Testis (tissue), 3 donors: ENCODE measurements around the gene PPM1H. TPM values are rescaled to one million over a fixed set of nuclear protein-coding genes. Genes with fewer than 3 reads are reported as not detected.

ENCODE experiments used
- DNase-seq: peaks from one replicate; pipeline ENCODE4 v3.0.0-alpha.2; 2019
- H3K27ac ChIP-seq, 2 donors: fragments of 200-600 bp; sonication (generic); one replicate each; pipeline ENCODE4 v1.5.1; 2019
- H3K27me3 ChIP-seq: fragments of 200-600 bp; sonication (generic); one replicate; pipeline ENCODE4 v1.5.1; 2019
- H3K36me3 ChIP-seq: fragments of 200-600 bp; sonication (generic); one replicate; pipeline ENCODE4 v1.5.1; 2017; ENCODE audit warnings: low read depth; ENCODE audit errors: missing control alignments
- H3K4me1 ChIP-seq: fragments of 200-600 bp; sonication (generic); one replicate; pipeline ENCODE4 v1.5.1; 2019
- H3K4me3 ChIP-seq, 2 donors: fragments of 200-600 bp; sonication (generic); one replicate each; pipeline ENCODE4 v1.5.1; 2017 to 2019
- H3K9me3 ChIP-seq: fragments of 200-600 bp; sonication (generic); one replicate; pipeline ENCODE4 v1.5.1; 2017
- CTCF ChIP-seq, 3 experiments: fragments of 450-650 bp in 2 of 3; fragments of 200-600 bp in 1 of 3; sonication (generic) in 1 of 3; IDR thresholded peaks; one replicate each; pipeline ENCODE4 v1.5.1; 2016 to 2019; ENCODE audit warnings: antibody characterized with exemption in 3 of 3, mild to moderate bottlenecking in 2 of 3, moderate library complexity in 1 of 3
- POLR2A ChIP-seq: fragments of 450-650 bp; IDR thresholded peaks from one replicate; pipeline ENCODE4 v1.6.1; 2017; ENCODE audit warnings: antibody characterized with exemption, mild to moderate bottlenecking, moderate library complexity
- WGBS, 2 donors: methylation state at CpG; one replicate each; pipeline ENCODE4 v1.1.5; 2018; 5-methylcytosine and 5-hydroxymethylcytosine counted together
- intact Hi-C: fragments of 100-400 bp; cut with DNase I; formaldehyde crosslinking; loops from one replicate; pipeline ENCODE4 v1.15.1; 2023; ENCODE audit warnings: low total_unique reads
- polyA plus RNA-seq: library from polyadenylated mRNA; stranded (reverse); fragments of 350-450 nt; fragmentation: Illumina TruSeq; extraction: RNeasy Lipid Tissue Mini Kit (QIAGEN cat#74804); gene quantifications from one replicate; pipeline ENCODE4 v1.2.3, GENCODE V29; 2014; ENCODE audit warnings: low read depth, low replicate concordance; ENCODE audit not compliant: insufficient read depth
- total RNA-seq, 2 donors: library from RNA; depleted of rRNA; stranded (reverse); fragments of >200 nt; gene quantifications; one replicate each; pipeline ENCODE4 v1.2.3, GENCODE V29; 2016

Gene PPM1H
- total and polyA plus RNA-seq, 3 donors from 2014 or later = 2.5 to 9.1 (median 2.7) TPM

- Histone ChIP-seq H3K4me1 (no peaks in the 10 kb centered on the region), H3K9me3 (no peaks in the 10 kb centered on the region), H3K36me3 (no peaks in the 10 kb centered on the region), H3K27me3 (no peaks in the 10 kb centered on the region), H3K27ac (no peak overlapping the region), H3K4me3 (no peak overlapping the region)
- DNase-seq = no peak
- intact Hi-C loops = no loop called here
- TF ChIP-seq POLR2A = no peak
- TF ChIP-seq CTCF (IDR thresholded peaks at IDR 0.05) = no peak
- 66 to 68% methylated on average over 10 of the region's 10 CpGs for WGBS, 2 donors
Observed at GRCh38 chr12:62834971-62835547, 99.9 kb downstream of the PPM1H start.

- no peaks in the 10 kb centered on the region for H3K9me3 ChIP-seq
- no peak overlapping the region for H3K27ac ChIP-seq
- intact Hi-C loops = no loop called here
- 47 to 63% methylated on average over 4 of the region's 4 CpGs for WGBS, 2 donors
- DNase-seq = peak; percentile 73
- H3K4me1 ChIP-seq = no peaks in the 10 kb centered on the region
- no peak overlapping the region for H3K4me3 ChIP-seq
- no peaks in the 10 kb centered on the region for H3K36me3 ChIP-seq
- no peaks in the 10 kb centered on the region for H3K27me3 ChIP-seq
- TF ChIP-seq POLR2A (no peak), CTCF (IDR thresholded peaks at IDR 0.05) (no peak)
Observed at GRCh38 chr12:62834406-62834805, 100.5 kb downstream of the PPM1H start.

GRCh38 chr12:62833634-62834033 is 101.3 kb downstream of the PPM1H start:
- Histone ChIP-seq H3K27me3 (no peaks in the 10 kb centered on the region), H3K4me1 (no peaks in the 10 kb centered on the region), H3K36me3 (no peaks in the 10 kb centered on the region), H3K4me3 (no peak overlapping the region), H3K9me3 (no peaks in the 10 kb centered on the region), H3K27ac (no peak overlapping the region)
- DNase-seq = no peak
- 95 to 98% methylated on average over 6 of the region's 6 CpGs for WGBS, 2 donors
- no peak for TF ChIP-seq POLR2A
- no peak for TF ChIP-seq CTCF (IDR thresholded peaks at IDR 0.05)
- intact Hi-C loops = no loop called here

DNA sequence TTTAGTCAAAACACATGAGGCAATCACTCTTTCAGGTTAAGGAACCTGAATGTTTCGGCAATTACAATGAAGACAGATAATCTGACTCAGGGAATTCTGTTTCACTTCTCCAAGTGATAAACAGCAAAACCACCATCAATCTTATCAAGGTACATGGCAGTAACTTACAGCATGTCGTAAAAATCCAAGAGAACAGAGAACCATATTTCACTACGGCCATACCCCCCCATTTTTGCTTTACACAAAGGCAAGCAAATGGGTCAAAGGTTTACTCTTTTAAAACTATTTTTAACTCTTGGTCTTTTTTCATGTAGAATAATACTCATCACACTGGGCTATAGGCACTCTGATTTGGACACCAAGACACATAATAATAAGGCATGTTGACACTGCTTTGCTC is 102.4 kb downstream of the PPM1H start:
- WGBS, 2 donors = 81 to 88% methylated on average over 3 of the region's 3 CpGs
- TF ChIP-seq POLR2A (no peak), CTCF (IDR thresholded peaks at IDR 0.05) (no peak)
- Histone ChIP-seq H3K36me3 (no peaks in the 10 kb centered on the region), H3K9me3 (no peaks in the 10 kb centered on the region), H3K4me1 (no peaks in the 10 kb centered on the region), H3K27ac (no peak overlapping the region), H3K27me3 (no peaks in the 10 kb centered on the region), H3K4me3 (no peak overlapping the region)
- intact Hi-C loops = no loop called here
- no peak for DNase-seq

DNA sequence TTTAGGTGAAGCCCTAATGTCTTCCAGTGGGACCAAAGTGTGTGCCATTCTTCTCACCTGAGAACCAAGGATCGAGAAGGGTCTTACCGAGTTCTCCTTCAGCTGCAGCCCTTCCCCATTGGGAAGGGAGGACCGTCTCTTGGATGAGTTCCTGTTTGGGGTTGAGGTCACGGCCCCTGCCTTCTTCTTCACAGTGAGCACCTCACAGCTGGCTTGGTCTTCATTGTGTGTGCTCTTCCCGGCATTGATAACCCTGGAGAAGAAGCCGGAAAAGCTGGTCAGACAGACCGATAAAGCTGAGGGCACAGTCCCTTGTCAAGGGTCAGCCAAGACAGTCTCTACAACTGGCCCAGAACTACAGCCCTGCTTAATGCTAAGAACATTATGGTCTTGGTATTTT is 102.9 kb downstream of the PPM1H start:
- intact Hi-C loops = no loop called here
- DNase-seq = no peak
- H3K27ac ChIP-seq = no peak overlapping the region
- no peaks in the 10 kb centered on the region for H3K27me3 ChIP-seq
- H3K9me3 ChIP-seq = no peaks in the 10 kb centered on the region
- H3K4me3 ChIP-seq = no peak overlapping the region
- no peaks in the 10 kb centered on the region for H3K4me1 ChIP-seq
- H3K36me3 ChIP-seq = no peaks in the 10 kb centered on the region
- TF ChIP-seq CTCF (IDR thresholded peaks at IDR 0.05) (no peak), POLR2A (no peak)
- 76 to 78% methylated on average over 7 of the region's 7 CpGs for WGBS, 2 donors
